GM10266 (cell line): ENCODE measurements around the gene CTAGE1.
A peak's percentile ranks its signal among the peaks of the same experiment; 100 is the strongest.

Experiments used
- DNase-seq: peaks from one replicate; pipeline ENCODE4 v3.0.0; 2012; ENCODE audit errors: extremely low spot score
- TF ChIP-seq, protein P1 (sequence below): IDR thresholded peaks from 2 replicates; pipeline ENCODE4 v1.5.1; 2012; ENCODE audit warnings: mild to moderate bottlenecking, low read depth; ENCODE audit not compliant: control insufficient read depth, insufficient read depth; ENCODE audit errors: missing control alignments

Gene CTAGE1

DNA sequence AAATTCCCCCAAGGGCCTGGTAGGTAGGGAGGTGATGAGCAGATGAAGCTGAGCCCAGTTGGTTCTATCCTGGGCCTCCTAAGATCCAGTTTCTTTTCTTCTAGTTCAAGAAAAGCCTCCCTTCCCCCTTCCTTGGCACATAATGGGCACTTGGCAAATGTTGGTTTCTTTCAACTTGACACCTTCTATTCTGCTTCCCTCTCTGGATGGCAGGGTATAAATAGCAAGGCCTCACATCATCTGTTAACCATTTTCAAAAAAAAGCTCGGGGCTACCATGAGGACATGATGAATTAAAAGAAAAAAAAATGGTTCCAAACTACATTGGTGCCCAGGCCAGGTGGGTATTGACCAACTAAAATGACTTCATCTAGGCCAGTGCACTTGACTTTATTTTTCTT, 29.9 kb downstream of the CTAGE1 start:
- TF ChIP-seq, protein P1, sequence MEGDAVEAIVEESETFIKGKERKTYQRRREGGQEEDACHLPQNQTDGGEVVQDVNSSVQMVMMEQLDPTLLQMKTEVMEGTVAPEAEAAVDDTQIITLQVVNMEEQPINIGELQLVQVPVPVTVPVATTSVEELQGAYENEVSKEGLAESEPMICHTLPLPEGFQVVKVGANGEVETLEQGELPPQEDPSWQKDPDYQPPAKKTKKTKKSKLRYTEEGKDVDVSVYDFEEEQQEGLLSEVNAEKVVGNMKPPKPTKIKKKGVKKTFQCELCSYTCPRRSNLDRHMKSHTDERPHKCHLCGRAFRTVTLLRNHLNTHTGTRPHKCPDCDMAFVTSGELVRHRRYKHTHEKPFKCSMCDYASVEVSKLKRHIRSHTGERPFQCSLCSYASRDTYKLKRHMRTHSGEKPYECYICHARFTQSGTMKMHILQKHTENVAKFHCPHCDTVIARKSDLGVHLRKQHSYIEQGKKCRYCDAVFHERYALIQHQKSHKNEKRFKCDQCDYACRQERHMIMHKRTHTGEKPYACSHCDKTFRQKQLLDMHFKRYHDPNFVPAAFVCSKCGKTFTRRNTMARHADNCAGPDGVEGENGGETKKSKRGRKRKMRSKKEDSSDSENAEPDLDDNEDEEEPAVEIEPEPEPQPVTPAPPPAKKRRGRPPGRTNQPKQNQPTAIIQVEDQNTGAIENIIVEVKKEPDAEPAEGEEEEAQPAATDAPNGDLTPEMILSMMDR: no peak
- DNase-seq: no peak

DNA sequence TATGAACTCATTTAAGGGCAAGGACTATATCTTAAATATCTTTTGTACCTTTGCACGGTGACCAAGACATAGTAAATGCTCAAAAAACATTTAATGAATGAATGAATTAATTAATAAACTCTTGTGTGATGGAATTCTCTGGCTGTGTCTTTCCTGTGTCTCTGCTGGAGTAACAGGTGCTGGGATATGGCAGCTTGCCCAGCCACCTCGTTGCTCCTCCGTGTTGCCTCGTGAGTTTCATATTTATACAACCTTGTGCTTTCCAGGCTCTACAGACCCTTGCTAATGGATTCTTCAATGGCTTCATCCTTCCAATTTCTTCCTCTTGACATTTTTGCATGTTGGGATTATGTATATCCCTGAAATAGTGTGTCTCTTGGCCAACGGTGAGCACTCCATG, 30.4 kb downstream of the CTAGE1 start:
- TF ChIP-seq, protein P1: no peak
- DNase-seq: no peak

DNA sequence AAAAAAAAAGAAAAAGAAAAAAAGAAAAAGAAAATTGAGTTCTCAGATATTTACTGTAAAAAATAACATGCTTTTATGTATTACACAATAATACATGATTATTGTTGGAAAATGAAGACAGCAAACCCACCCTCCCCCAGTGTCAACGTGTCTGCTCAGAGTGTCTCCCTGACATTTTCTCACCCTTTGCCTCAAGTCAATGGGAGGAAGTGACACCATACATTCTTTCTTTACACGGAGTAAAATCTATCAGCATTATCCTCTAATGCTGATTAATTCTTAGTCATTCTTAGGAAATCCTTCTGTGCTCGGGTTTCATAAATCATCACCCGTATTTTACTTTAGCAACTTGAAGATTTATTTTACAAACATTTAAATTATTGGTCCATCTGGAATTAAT, 32.0 kb downstream of the CTAGE1 start:
- DNase-seq: no peak
- TF ChIP-seq, protein P1: no peak

DNA sequence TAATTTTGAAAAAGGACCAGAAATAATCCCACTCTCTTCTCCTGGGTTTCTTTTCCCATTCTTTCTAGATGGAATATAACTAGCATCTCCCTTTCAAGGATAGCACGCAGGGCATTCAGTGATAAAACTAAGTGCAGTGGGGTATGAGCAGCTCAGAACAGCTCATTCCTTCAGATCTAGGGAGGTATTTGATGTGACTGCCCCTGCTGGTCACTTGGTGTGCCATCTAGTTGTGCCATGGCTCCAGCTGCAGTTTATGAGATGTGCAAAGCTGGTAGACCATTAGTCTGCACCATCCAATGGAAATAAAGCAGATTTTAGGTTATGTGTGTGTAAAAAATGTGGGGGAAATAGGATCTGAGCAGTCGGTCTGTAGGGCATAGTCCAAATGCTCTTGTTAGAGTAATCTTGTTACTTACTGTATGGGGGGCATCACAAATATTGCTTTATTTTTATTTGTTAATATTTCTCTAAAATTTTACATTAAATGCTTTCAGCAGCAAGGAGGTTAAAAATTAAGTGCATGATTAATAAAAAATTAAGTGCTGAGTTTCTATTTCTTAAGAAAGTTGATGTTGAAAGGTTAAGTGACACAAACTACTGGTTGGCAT, 38.9 kb downstream of the CTAGE1 start:
- no peak for DNase-seq
- TF ChIP-seq, protein P1: peak; percentile 31

DNA sequence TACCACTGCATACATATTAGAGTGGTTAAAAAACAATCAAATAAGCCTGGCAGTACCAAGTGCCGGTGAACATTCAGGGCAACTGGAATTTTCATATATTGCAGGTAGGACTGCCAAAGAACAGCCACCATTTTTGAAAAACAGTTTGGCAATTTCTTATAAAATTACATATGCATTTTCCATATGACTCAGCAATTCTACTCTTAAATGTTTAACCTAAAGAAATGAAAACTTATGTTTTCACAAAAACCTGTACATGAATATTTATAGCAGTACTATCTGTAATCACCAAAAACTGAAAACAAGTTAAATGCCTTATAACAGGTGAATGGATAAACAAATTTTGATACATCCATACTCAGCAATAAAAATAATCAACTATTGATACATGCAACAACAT, 39.9 kb downstream of the CTAGE1 start:
- DNase-seq: no peak
- TF ChIP-seq, protein P1: no peak

DNA sequence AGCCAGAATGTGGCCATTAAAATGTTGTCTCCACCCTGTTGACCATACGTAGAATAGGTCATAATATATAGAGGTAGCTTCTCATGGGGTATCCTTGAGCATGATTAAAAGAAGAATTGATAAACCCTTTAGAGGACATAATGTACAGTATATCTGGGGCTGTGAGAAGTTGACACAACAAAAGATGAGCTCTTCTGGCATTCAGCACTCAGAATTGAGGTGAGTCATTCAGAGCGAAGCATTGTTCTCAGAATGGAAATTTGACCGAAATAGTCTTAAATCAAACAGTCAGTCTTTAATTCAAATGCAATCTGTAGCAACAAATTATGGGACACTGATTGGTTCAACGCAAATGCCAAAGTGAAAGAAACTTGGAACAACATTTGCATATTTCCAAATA, 47.3 kb downstream of the CTAGE1 start:
- no peak for DNase-seq
- TF ChIP-seq, protein P1: no peak

DNA sequence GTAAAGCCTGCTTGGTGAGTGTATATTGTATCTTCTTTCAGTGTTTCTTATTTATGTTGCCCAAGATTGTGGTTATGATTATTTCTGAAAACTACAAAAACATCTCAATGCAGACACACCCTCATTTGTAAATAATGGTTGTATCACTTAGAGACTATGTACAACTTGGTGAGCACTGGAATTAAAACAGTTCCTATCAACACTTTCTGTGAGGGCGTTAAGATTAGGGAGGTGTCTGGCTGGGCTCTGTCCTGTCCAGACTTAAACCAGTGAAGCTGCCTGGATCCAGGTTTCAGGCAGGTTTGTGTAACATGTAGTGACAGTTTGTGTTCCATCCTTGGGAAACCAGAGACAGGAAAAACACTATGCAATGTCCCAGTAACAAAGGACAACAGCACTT, 49.7 kb downstream of the CTAGE1 start:
- no peak for DNase-seq
- TF ChIP-seq, protein P1: no peak
